ENCODE data around the gene IQSEC3. TPM values are rescaled to one million over a fixed set of nuclear protein-coding genes. Genes with fewer than 3 reads are reported as not detected.

IQSEC3 gene
- total RNA-seq, 3 donors from 2014 or later (not counting 1 experiment from before 2014, with no cell fraction given): 4.4 to 7.1 (median 5.3) TPM

DNA sequence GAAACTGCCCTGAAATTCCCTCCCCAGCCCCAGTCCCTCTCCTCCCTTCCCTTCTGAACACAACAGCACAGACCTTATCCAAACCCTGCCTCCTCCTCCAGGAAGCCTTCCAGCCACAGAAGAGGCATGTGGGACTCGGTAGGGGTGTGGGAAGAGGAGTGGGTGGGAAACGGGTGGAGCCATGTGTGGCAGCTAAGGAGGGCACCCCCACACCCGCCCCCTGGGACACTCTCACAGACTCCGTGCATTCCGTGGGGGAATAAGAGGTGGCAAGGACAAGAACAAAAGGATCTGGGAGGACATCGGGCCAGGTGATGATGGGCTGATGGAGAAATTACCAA lies 123.0 kb downstream of the IQSEC3 start:
- H3K4me1 Mint-ChIP-seq: peaks cover 5 to 17% of the 10 kb centered on the region in 2 donors
- Histone ChIP-seq H3K27me3 (ENCODE audit: control insufficient read depth, insufficient read depth, low read length) (peaks cover 4% of the 10 kb centered on the region), H3K36me3 (ENCODE audit: control insufficient read depth, insufficient read depth, low read length) (no peaks in the 10 kb centered on the region), H3K9me3 (ENCODE audit: control insufficient read depth, insufficient read depth, low read length) (no peaks in the 10 kb centered on the region), H3K27ac (ENCODE audit: low read length) (no peak overlapping the region), H3K4me3 (ENCODE audit: low read length) (no peak overlapping the region), H3K4me1 (ENCODE audit: control insufficient read depth, insufficient read depth, low read length) (peaks cover 18% of the 10 kb centered on the region)
- no peaks in the 10 kb centered on the region for H3K36me3 Mint-ChIP-seq
- WGBS (ENCODE audit: insufficient coverage): 78% methylated on average over 5 of the region's 6 CpGs
- H3K9me3 Mint-ChIP-seq: no peaks in the 10 kb centered on the region
- ATAC-seq (no peak), DNase-seq (no peak)
- intact Hi-C loops (cut with micrococcal nuclease): no loop called here
- H3K27me3 Mint-ChIP-seq (ENCODE audit: low read depth in 2 of 2): peaks cover 26 to 38% of the 10 kb centered on the region in 2 donors
- H3K4me3 Mint-ChIP-seq: no peak overlapping the region
- no peak overlapping the region for H3K27ac Mint-ChIP-seq
- TF ChIP-seq, protein P1, sequence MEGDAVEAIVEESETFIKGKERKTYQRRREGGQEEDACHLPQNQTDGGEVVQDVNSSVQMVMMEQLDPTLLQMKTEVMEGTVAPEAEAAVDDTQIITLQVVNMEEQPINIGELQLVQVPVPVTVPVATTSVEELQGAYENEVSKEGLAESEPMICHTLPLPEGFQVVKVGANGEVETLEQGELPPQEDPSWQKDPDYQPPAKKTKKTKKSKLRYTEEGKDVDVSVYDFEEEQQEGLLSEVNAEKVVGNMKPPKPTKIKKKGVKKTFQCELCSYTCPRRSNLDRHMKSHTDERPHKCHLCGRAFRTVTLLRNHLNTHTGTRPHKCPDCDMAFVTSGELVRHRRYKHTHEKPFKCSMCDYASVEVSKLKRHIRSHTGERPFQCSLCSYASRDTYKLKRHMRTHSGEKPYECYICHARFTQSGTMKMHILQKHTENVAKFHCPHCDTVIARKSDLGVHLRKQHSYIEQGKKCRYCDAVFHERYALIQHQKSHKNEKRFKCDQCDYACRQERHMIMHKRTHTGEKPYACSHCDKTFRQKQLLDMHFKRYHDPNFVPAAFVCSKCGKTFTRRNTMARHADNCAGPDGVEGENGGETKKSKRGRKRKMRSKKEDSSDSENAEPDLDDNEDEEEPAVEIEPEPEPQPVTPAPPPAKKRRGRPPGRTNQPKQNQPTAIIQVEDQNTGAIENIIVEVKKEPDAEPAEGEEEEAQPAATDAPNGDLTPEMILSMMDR (IDR thresholded peaks at IDR 0.05): no peak

GRCh38 chr12:190881-191280 lies 124.3 kb downstream of the IQSEC3 start:
- no peak overlapping the region for H3K4me3 ChIP-seq (ENCODE audit: low read length)
- H3K27me3 ChIP-seq (ENCODE audit: control insufficient read depth, insufficient read depth, low read length): peaks cover 4% of the 10 kb centered on the region
- peaks cover 18% of the 10 kb centered on the region for H3K4me1 ChIP-seq (ENCODE audit: control insufficient read depth, insufficient read depth, low read length)
- ATAC-seq: no peak
- Mint-ChIP-seq H3K36me3 (no peaks in the 10 kb centered on the region), H3K27me3 (ENCODE audit: low read depth in 2 of 2) (peaks cover 18 to 25% of the 10 kb centered on the region in 2 donors), H3K27ac (no peak overlapping the region), H3K4me1 (peaks cover 5 to 17% of the 10 kb centered on the region in 2 donors), H3K4me3 (no peak overlapping the region), H3K9me3 (no peaks in the 10 kb centered on the region)
- intact Hi-C loops (cut with micrococcal nuclease): no loop called here
- H3K36me3 ChIP-seq (ENCODE audit: control insufficient read depth, insufficient read depth, low read length): no peaks in the 10 kb centered on the region
- H3K27ac ChIP-seq (ENCODE audit: low read length): no peak overlapping the region
- TF ChIP-seq, protein P1 (IDR thresholded peaks at IDR 0.05): no peak
- WGBS (ENCODE audit: insufficient coverage): 95% methylated on average over 8 of the region's 8 CpGs
- no peaks in the 10 kb centered on the region for H3K9me3 ChIP-seq (ENCODE audit: control insufficient read depth, insufficient read depth, low read length)
- no peak for DNase-seq

- no peak for ATAC-seq
- 93% methylated on average over 3 of the region's 3 CpGs for WGBS (ENCODE audit: insufficient coverage)
- TF ChIP-seq, protein P1 (IDR thresholded peaks at IDR 0.05): no peak
- Histone ChIP-seq H3K4me1 (ENCODE audit: control insufficient read depth, insufficient read depth, low read length) (peaks cover 18% of the 10 kb centered on the region), H3K9me3 (ENCODE audit: control insufficient read depth, insufficient read depth, low read length) (no peaks in the 10 kb centered on the region), H3K4me3 (ENCODE audit: low read length) (no peak overlapping the region), H3K27ac (ENCODE audit: low read length) (no peak overlapping the region), H3K36me3 (ENCODE audit: control insufficient read depth, insufficient read depth, low read length) (no peaks in the 10 kb centered on the region), H3K27me3 (ENCODE audit: control insufficient read depth, insufficient read depth, low read length) (peaks cover 4% of the 10 kb centered on the region)
- intact Hi-C loops (cut with micrococcal nuclease): no loop called here
- no peak for DNase-seq
- H3K36me3 Mint-ChIP-seq: no peaks in the 10 kb centered on the region
- H3K4me1 Mint-ChIP-seq: peaks cover 4 to 17% of the 10 kb centered on the region in 2 donors
- H3K27ac Mint-ChIP-seq: no peak overlapping the region
- H3K4me3 Mint-ChIP-seq: no peak overlapping the region
- no peaks in the 10 kb centered on the region for H3K9me3 Mint-ChIP-seq
- peaks cover 18 to 21% of the 10 kb centered on the region in 2 donors for H3K27me3 Mint-ChIP-seq (ENCODE audit: low read depth in 2 of 2)
These were observed 125.0 kb downstream of the IQSEC3 start for GRCh38 chr12:191541-191940.

- DNase-seq: no peak
- no peak overlapping the region for H3K4me3 ChIP-seq (ENCODE audit: low read length)
- WGBS (ENCODE audit: insufficient coverage): 90% methylated on average over 10 of the region's 10 CpGs
- peaks cover 4% of the 10 kb centered on the region for H3K27me3 ChIP-seq (ENCODE audit: control insufficient read depth, insufficient read depth, low read length)
- H3K27me3 Mint-ChIP-seq (ENCODE audit: low read depth in 2 of 2): peaks cover 22 to 27% of the 10 kb centered on the region in 2 donors
- no peak overlapping the region for H3K27ac Mint-ChIP-seq
- peaks cover 0 to 2% of the 10 kb centered on the region in 2 donors for H3K9me3 Mint-ChIP-seq
- H3K36me3 Mint-ChIP-seq: no peaks in the 10 kb centered on the region
- peaks cover 11% of the 10 kb centered on the region for H3K4me1 ChIP-seq (ENCODE audit: control insufficient read depth, insufficient read depth, low read length)
- no peak overlapping the region for H3K27ac ChIP-seq (ENCODE audit: low read length)
- no peak for ATAC-seq
- TF ChIP-seq, protein P1 (IDR thresholded peaks at IDR 0.05): no peak
- no peak overlapping the region for H3K4me3 Mint-ChIP-seq
- no peaks in the 10 kb centered on the region for H3K36me3 ChIP-seq (ENCODE audit: control insufficient read depth, insufficient read depth, low read length)
- H3K4me1 Mint-ChIP-seq: peaks cover 0 to 13% of the 10 kb centered on the region in 2 donors
- H3K9me3 ChIP-seq (ENCODE audit: control insufficient read depth, insufficient read depth, low read length): no peaks in the 10 kb centered on the region
- intact Hi-C loops (cut with micrococcal nuclease): no loop called here
These were observed 126.7 kb downstream of the IQSEC3 start for GRCh38 chr12:193261-193660.

Data from natural killer cell (primary cell).